GM18858 (cell line): ENCODE measurements around the gene TMEM225B.
"Not testable (repeated sequence)": the region's sequence is repeated elsewhere in the genome, so short reads cannot be mapped to it uniquely, and the experiment has no call there.

Experiments
- ATAC-seq: cut with Tn5 transposase; IDR thresholded peaks from one replicate; pipeline ENCODE4 v1.9.1; 2021; ENCODE audit not compliant: unreplicated experiment

The TMEM225B gene

GRCh38 chr7:99623091-99623693 lies 25.1 kb downstream of the TMEM225B start:
- no peak for ATAC-seq

DNA sequence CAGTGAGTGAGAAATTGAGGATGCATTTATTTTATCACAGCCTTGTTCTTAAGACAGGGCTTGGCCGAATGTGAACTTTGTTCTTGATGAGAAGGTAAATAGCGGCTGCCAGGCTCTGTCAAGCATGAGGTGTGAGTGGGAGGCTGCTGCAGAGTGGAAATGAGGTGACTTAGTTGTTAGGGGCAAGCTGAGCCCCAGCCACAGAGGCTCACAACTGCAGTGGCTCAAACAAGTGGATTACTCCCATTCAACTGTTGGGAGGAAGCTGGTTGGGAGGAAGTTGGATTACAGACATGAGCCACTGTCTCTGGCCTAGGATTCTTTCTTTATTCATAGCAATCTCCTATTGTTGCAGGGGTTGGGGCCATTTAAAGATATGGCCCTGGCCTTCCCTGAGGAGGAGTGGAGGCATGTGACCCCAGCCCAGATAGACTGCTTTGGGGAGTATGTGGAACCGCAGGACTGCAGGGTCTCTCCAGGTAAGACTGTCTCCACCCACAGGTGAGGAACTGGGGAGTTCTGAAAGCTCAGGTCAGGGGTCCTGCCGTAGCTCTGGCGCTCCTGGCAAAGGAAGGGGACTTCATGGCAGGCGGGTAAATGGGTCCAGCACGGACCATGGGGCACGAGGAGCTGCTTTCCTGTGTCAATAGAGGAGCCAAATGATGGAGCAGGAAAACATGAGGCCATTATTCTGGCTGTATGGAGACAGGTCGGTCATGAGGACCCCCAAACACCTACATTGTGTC lies 25.8 kb downstream of the TMEM225B start:
- ATAC-seq = no peak

- ATAC-seq = no peak
These were observed 26.4 kb downstream of the TMEM225B start for GRCh38 chr7:99624484-99624883.

DNA sequence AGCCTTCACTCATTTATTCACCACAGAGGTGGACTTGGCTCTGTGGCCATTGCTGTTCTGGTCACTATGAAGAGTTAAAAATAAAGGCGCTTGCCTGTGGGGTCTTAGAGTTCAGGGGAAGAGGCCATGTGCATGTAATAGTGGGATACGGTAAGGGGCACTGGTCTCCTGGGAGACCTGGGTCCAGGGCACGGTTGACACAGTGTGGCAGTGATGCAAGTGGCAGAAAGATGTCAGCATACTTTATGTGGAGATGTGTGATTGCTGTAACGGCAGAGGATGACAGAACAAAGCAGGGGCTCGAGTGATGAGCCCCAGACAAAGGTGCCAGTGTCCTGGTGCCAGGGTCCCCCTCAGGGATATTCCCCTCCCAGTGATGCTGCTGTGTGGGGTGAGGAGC lies 27.3 kb downstream of the TMEM225B start:
- no peak for ATAC-seq

GRCh38 chr7:99625961-99626360 lies 27.9 kb downstream of the TMEM225B start:
- no peak for ATAC-seq

- no peak for ATAC-seq
These were observed 28.6 kb downstream of the TMEM225B start for GRCh38 chr7:99626661-99627060.

- ATAC-seq = no peak
These were observed 29.4 kb downstream of the TMEM225B start for GRCh38 chr7:99627513-99627912.

DNA sequence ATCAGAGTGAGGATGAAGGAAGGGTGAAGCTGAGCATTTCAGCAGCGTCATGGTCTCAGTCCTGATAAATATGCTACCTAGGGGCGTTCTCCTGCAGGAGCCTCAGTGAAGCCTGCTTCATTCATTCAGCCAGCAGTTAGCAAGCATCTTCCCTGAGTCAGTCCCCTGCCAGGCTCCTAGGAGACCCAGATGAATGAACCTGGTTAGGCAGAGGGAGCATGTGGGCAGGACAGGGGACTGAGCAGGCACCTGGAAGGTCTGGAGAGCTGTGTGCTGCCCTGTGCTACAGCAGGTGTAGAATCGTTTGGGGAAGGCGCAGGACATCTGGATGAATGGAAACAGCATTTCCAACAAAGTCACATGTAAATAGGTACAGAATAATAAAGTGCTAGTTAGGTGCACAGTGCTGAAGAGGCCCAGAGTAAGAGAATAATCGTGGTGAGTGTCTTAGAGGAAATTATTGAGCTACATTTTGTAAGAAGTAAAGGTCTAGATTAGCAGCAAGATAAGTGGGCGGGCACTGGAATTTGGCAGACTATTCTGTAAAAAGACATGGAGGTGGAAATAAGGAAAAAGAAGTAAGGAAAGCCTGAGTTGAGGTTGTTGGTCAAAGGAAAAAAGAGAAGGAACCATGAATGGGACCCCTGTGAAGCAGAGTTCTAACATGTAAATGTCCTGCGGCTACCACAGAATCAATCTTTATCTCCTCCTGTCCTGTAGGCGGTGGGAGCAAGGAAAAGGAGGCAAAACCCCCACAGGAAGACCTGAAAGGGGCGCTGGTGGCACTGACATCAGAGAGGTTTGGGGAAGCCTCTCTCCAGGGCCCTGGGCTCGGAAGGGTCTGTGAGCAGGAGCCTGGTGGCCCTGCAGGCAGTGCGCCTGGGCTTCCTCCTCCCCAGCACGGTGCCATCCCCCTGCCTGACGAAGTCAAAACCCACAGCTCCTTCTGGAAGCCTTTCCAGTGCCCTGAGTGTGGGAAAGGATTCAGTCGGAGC lies 30.7 kb downstream of the TMEM225B start:
- ATAC-seq = no peak

DNA sequence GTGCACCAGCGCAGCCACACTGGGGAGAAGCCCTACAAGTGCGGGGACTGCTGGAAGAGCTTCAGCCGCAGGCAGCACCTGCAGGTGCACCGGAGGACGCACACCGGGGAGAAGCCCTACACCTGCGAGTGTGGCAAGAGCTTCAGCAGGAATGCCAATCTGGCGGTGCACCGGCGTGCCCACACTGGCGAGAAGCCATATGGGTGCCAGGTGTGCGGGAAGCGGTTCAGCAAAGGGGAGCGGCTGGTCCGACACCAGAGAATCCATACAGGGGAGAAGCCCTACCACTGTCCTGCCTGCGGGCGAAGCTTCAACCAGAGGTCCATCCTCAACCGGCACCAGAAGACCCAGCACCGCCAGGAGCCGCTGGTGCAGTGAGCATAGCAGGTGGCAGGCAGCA lies 31.6 kb downstream of the TMEM225B start:
- no peak for ATAC-seq

DNA sequence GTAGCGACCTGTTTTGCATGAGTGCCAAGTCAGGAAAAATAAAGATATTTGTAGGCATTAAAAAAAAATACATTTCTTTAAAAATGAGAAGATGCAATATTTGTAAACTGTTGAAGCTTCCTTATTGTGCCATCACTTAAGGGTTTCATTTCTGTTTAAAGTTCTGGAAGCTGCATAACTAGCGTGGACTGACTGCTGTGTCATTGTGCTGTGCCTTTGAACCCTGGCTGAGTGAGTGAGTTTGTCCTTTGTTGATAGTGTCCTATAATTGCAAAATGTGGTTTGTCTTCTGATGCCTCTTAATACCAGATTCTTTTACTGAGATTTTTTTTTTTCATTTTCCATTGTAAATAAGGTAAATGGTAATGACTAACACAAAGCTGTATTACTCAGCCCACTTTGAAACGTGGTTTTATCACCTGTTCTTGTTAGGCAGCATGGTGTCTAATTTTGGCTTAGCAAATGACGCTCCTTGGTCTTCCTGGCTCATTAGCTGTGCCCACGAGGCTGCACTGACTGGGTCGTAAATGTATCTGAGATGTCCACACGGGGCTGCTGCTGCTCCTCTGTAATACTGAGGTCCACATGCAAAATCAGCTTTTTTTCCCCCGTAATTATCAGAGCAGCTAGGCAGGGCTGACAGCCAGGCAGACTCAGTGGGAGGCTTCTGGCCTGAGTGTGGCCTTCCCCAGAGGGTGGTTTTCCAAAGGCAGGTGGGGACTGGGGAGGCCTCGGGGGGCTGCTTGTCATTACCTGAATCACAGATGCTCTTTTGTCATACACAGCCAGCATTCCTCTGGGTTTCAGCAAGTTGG lies 33.4 kb downstream of the TMEM225B start:
- ATAC-seq = no peak

GRCh38 chr7:99637414-99637813 lies 39.3 kb downstream of the TMEM225B start:
- ATAC-seq = not testable (repeated sequence)

- no peak for ATAC-seq
These were observed 40.7 kb downstream of the TMEM225B start for GRCh38 chr7:99638731-99639130.

DNA sequence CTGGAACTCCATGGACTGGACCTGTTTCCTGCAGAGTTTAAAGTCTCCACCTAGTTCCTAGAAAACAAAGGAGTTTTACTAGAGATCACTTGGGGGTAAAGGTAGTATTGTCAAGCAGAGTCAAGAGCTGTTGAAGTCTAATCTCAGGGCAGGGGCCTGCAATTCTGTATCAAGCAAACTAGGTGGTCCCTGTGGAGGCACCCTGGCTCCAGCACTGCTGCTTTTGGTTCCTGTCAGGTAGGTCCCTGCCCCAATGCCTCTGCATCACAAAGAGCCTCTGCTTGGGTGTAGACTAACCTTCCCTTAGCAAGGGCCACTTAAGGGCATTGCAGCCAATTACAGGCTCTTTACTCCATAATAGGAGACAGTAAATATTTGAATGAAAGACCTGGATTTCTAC lies 41.2 kb downstream of the TMEM225B start:
- no peak for ATAC-seq

DNA sequence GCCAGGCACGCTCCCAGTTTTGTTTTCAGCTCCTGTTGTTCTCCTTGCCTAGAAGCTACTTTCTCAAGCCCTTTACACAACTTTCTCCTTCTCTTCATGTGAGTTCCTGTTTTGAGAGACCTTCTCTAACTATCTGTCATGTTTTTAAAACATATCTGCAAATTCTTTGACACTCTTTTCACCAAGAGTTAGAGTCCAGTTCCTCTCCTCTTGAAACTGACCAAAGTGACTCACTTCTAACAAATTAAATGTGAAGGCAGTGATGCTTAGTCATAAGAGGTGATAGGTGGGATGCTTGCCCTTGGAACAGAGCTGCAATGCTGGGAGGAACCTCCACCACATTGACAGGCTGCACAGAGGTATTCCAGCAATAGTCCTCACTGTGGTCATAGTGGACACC lies 44.0 kb downstream of the TMEM225B start:
- ATAC-seq = no peak

- ATAC-seq = no peak
These were observed 45.4 kb downstream of the TMEM225B start for GRCh38 chr7:99643464-99643863.

GRCh38 chr7:99644431-99644830 lies 46.4 kb downstream of the TMEM225B start:
- no peak for ATAC-seq

GRCh38 chr7:99645590-99645989 lies 47.5 kb downstream of the TMEM225B start:
- no peak for ATAC-seq

- ATAC-seq = no peak
These were observed 50.8 kb downstream of the TMEM225B start for GRCh38 chr7:99648843-99649242.

GRCh38 chr7:99651290-99651689 lies 53.2 kb downstream of the TMEM225B start:
- no peak for ATAC-seq

DNA sequence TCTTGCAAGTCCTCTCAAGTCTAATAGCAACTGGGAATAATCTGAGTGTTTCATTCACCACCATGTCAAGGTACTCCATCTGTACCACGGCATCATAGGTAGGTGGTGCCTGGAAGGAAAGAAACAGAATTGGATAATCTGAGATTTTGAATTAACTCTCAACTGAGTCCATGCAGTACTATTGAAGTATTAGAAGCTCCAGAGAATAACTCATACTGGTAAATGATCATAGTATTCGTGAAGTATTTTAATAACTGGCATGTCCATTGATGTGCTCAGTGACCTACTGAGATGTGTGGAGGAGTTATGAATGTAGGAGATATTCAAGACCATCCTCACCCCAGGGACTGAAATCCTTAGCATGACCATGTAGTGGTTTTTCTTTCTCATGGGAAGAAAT lies 54.6 kb downstream of the TMEM225B start:
- ATAC-seq = no peak

- ATAC-seq = not testable (repeated sequence)
These were observed 55.2 kb downstream of the TMEM225B start for GRCh38 chr7:99653269-99653668.
